HepG2 (cell line): ENCODE results near the gene PAGE5. TPM values are rescaled to one million over a fixed set of nuclear protein-coding genes. Genes with fewer than 3 reads are reported as not detected.
A peak's percentile ranks its signal among the peaks of the same experiment; 100 is the strongest.

Experiments used
- ATAC-seq: fragments of 200-7000 bp; cut with Tn5 transposase; 3 replicates; pipeline ENCODE4 v1.9.1; 2020; ENCODE audit warnings: mild to moderate bottlenecking, moderate library complexity
- BruUV-seq: library from RNA; stranded (reverse); fragments of 400-500 nt; replicated peaks from 2 replicates; lab custom pipeline; 2021; lab: Mats Ljungman, UMichigan
- CTCF ChIA-PET: fragments of 300-600 bp; formaldehyde crosslinking; extraction: SDS; loops from one replicate; lab custom pipeline; 2021; ENCODE audit warnings: low total read pairs, inconsistent platforms, low intra/inter-chr PET ratio; lab: Yijun Ruan, JAX
- POLR2A ChIA-PET: fragments of 350-600 bp; sonication (Branson Sonifier 250); formaldehyde crosslinking; loops from one replicate; lab custom pipeline; 2020; ENCODE audit warnings: antibody characterized with exemption, inconsistent platforms; lab: Yijun Ruan, JAX
- DNase-seq: peaks from one replicate; pipeline ENCODE4 v3.0.0-alpha.2; 2015; ENCODE audit warnings: low spot score
- FAIRE-seq: peaks from 3 replicates; lab custom pipeline; 2011; peaks lifted over from hg19 to GRCh38; lab: Jason Lieb, UNC
- H2AFZ ChIP-seq: one replicate; pipeline ENCODE4 v1.6.1; 2011; ENCODE audit warnings: low read length, inconsistent platforms
- H3K27ac ChIP-seq: fragments of 300-600 bp; 3 replicates; pipeline ENCODE4 v1.8.0; 2011; ENCODE audit warnings: mixed run types, mild to moderate bottlenecking, mixed read lengths, low read length, inconsistent platforms; ENCODE audit not compliant: insufficient read depth; ENCODE audit errors: extremely low read length
- H3K27me3 ChIP-seq, 2 experiments: fragments of 200-600 bp in 1 of 2; 2 replicates in 1 of 2; 3 replicates in 1 of 2; pipeline versions ENCODE4 v1.6.0 to v1.8.0; 2011; ENCODE audit warnings: low read length in 2 of 2, mild to moderate bottlenecking in 2 of 2, moderate library complexity in 2 of 2, inconsistent platforms in 1 of 2; ENCODE audit not compliant: insufficient read depth in 2 of 2, control insufficient read depth in 1 of 2
- H3K36me3 ChIP-seq, 2 experiments: fragments of 200-600 bp in 1 of 2; replicated peaks in 1 of 2; 2 replicates in 1 of 2; 3 replicates in 1 of 2; pipeline versions ENCODE4 v1.5.1 to v1.8.0; 2011; ENCODE audit warnings: low read length in 2 of 2, inconsistent platforms in 1 of 2; ENCODE audit not compliant: insufficient read depth in 2 of 2, control insufficient read depth in 1 of 2
- H3K4me1 ChIP-seq: 2 replicates; pipeline ENCODE4 v1.5.1; 2012; ENCODE audit warnings: low read length, inconsistent platforms; ENCODE audit not compliant: insufficient read depth
- H3K4me2 ChIP-seq: 2 replicates; pipeline ENCODE4 v1.6.0; 2011; ENCODE audit warnings: low read depth, low read length, inconsistent platforms
- H3K4me3 ChIP-seq, 3 experiments: fragments of 200-600 bp in 1 of 3; sonication (generic), shearing (Covaris generic) in 1 of 3; replicated peaks in 1 of 3; 2 replicates each; pipeline ENCODE4 v1.5.1; 2011 to 2016; ENCODE audit warnings: low read length in 3 of 3, inconsistent platforms in 2 of 3, low read depth in 2 of 3, mild to moderate bottlenecking in 2 of 3, control low read depth in 1 of 3, mixed read lengths in 1 of 3; ENCODE audit not compliant: insufficient read depth in 1 of 3
- H3K79me2 ChIP-seq: one replicate; pipeline ENCODE4 v1.6.1; 2011; ENCODE audit warnings: low read length, inconsistent platforms; ENCODE audit not compliant: insufficient read depth
- H3K9ac ChIP-seq: 2 replicates; pipeline ENCODE4 v1.6.0; 2011; ENCODE audit warnings: mild to moderate bottlenecking, low read depth, low read length, inconsistent platforms; ENCODE audit not compliant: insufficient read depth
- H3K9me3 ChIP-seq: 2 replicates; pipeline ENCODE4 v1.5.1; 2012; ENCODE audit warnings: mild to moderate bottlenecking, low read length
- H4K20me1 ChIP-seq: 2 replicates; pipeline ENCODE4 v1.6.0; 2011; ENCODE audit warnings: inconsistent platforms, mild to moderate bottlenecking, low read length, moderate library complexity; ENCODE audit not compliant: insufficient read depth
- NFYB ChIP-seq: sonication (generic); formaldehyde crosslinking; IDR thresholded peaks from 2 replicates; pipeline ENCODE4 v1.4.0; 2020; ENCODE audit warnings: missing genetic modification reagents
- NFYC ChIP-seq: IDR thresholded peaks from 2 replicates; pipeline ENCODE4 v1.6.1; 2016; ENCODE audit warnings: missing genetic modification reagents, missing compliant biosample characterization
- NR2F1 ChIP-seq, 2 experiments: fragments of 450-650 bp in 1 of 2; formaldehyde crosslinking in 1 of 2; IDR thresholded peaks; 2 replicates each; pipeline versions ENCODE4 v1.5.0 to v1.6.1; 2016 to 2020; ENCODE audit warnings: mild to moderate bottlenecking in 1 of 2, missing compliant biosample characterization in 1 of 2, missing genetic modification reagents in 1 of 2, moderate library complexity in 1 of 2
- RFXAP ChIP-seq: sonication (generic); formaldehyde crosslinking; IDR thresholded peaks from 2 replicates; pipeline ENCODE4 v1.4.0; 2020; ENCODE audit warnings: missing genetic modification reagents, borderline replicate concordance
- SAP130 ChIP-seq: IDR thresholded peaks from 2 replicates; pipeline ENCODE4 v1.6.1; 2016; ENCODE audit warnings: low read depth
- STAG1 ChIP-seq: sonication (generic); formaldehyde crosslinking; IDR thresholded peaks from 2 replicates; pipeline ENCODE4 v1.4.0; 2020; ENCODE audit warnings: missing genetic modification reagents
- THYN1 ChIP-seq: sonication (generic); formaldehyde crosslinking; IDR thresholded peaks from 2 replicates; pipeline ENCODE4 v1.8.1; 2023; ENCODE audit warnings: low read depth, mild to moderate bottlenecking, moderate library complexity, missing genetic modification reagents, borderline replicate concordance
- ZFP37 ChIP-seq: sonication (generic); formaldehyde crosslinking; IDR thresholded peaks from 2 replicates; pipeline ENCODE4 v1.4.0; 2020; ENCODE audit warnings: missing genetic modification reagents, borderline replicate concordance
- ZMYM4 ChIP-seq: sonication (generic); formaldehyde crosslinking; IDR thresholded peaks from 2 replicates; pipeline ENCODE4 v1.8.1; 2023; ENCODE audit warnings: mild to moderate bottlenecking, missing genetic modification reagents
- ZNF20 ChIP-seq: sonication (generic); formaldehyde crosslinking; IDR thresholded peaks from 2 replicates; pipeline ENCODE4 v1.4.0; 2020; ENCODE audit warnings: mild to moderate bottlenecking, moderate library complexity, missing genetic modification reagents
- ZNF224 ChIP-seq: sonication (generic); formaldehyde crosslinking; IDR thresholded peaks from 2 replicates; pipeline ENCODE4 v1.5.0; 2020; ENCODE audit warnings: mild to moderate bottlenecking, missing genetic modification reagents
- ZNF274 ChIP-seq: sonication (generic); formaldehyde crosslinking; IDR thresholded peaks from 2 replicates; pipeline ENCODE4 v1.5.1; 2020; ENCODE audit warnings: mild to moderate bottlenecking, missing genetic modification reagents
- ZNF430 ChIP-seq: sonication (generic); formaldehyde crosslinking; IDR thresholded peaks from 2 replicates; pipeline ENCODE4 v1.9.0; 2021; ENCODE audit warnings: mild to moderate bottlenecking, missing genetic modification reagents
- WGBS: methylation state at CpG from one replicate; pipeline ENCODE4 v1.1.6; 2017; ENCODE audit warnings: low lambda C conversion rate; 5-methylcytosine and 5-hydroxymethylcytosine counted together
- in situ Hi-C: cut with HindIII; loops from 2 replicates; pipeline ENCODE4 v1.10.0; 2017; ENCODE audit warnings: low pct_unique_long_range_greater_than_20kb; ENCODE audit not compliant: extremely low pct_ligation_motif_present
- intact Hi-C: fragments of 100-400 bp; cut with micrococcal nuclease; formaldehyde crosslinking; loops from one replicate; pipeline ENCODE4 v1.10.0; 2022; ENCODE audit not compliant: unreplicated experiment
- polyA plus RNA-seq, 8 experiments: library from polyadenylated mRNA; depleted of rRNA in 3 of 8; stranded (reverse) in 7 of 8; unstranded in 1 of 8; fragments of >200 nt; fragmentation: Illumina TruSeq in 4 of 8; extraction: Trizol in 4 of 8; gene quantifications; 2 replicates each; pipeline versions ENCODE4 v1.2.1 to v1.2.3, GENCODE V29; 2011 to 2016; ENCODE audit warnings: low read depth in 4 of 8, missing spikeins in 1 of 8, mixed read lengths in 1 of 8; ENCODE audit not compliant: insufficient read depth in 1 of 8
- total RNA-seq, 5 experiments: library from RNA; depleted of rRNA; stranded (reverse); fragments of >200 nt; fragmentation: Illumina TruSeq; extraction: Trizol; gene quantifications; 2 replicates each; pipeline ENCODE4 v1.2.3, GENCODE V29; 2016; ENCODE audit warnings: low read depth in 1 of 5
- TF ChIP-seq, protein P1 (sequence below): sonication (generic); formaldehyde crosslinking; IDR thresholded peaks from 2 replicates; pipeline ENCODE4 v1.5.0; 2020; ENCODE audit warnings: mild to moderate bottlenecking, missing genetic modification reagents, moderate library complexity
- TF ChIP-seq, protein P2 (sequence below): sonication (generic); formaldehyde crosslinking; IDR thresholded peaks from 2 replicates; pipeline ENCODE4 v1.8.1; 2023; ENCODE audit warnings: mild to moderate bottlenecking, missing genetic modification reagents

PAGE5 gene
- total and polyA plus RNA-seq, 2 of the 13 experiments (the other 11 are each of a cell fraction or from before 2014, with no cell fraction given) = not detected

DNA sequence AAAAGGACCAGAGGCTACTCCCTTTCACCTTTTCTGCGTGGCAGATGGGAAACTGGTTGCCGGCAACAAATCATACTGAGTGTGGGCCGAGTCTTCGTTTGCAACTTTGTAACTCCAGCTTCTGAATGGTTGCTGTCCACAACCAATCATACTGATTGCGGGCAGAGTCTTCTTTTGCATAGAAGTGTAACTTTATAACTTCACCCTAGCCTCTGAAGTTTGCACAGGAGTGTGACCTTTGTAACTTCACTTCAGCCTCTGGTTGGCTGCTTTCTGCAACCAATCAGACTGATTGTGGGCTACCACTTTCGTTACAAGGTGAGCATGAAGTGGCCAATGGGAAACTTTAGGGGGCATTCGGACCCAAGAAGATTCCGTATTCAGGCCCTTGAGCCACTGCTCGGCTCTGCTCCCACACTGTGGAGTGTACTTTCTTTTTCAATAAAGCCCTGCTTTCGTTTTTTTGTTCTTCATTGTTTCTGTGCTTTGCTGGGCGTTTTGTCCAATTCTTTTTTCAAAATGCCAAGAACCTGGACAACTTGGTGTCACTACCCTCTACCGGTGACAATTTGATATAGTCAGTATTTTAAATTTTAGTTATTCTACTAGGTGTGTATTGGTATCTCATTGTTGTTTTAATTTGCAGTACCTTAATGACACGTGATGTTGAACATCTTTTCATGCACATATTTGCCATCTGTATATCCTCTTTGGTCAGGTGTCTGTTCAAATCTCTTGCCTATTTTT, 9.0 kb upstream of the PAGE5 start:
- Histone ChIP-seq H3K27ac (no peak overlapping the region), H3K4me3 (peak overlapping the region in 2 of 3 experiments; percentile 29 to 34; a peak in 4 of 6 replicates)
- WGBS = 5% methylated on average over 8 of the region's 13 CpGs

More for the DNA sequence above, 9.0 kb upstream of the PAGE5 start:
- intact Hi-C loops = loop anchor here (1.0 kb wide), 1 partner anchor 76 kb away; no protein-coding TSS in a partner anchor
- TF ChIP-seq, protein P1, sequence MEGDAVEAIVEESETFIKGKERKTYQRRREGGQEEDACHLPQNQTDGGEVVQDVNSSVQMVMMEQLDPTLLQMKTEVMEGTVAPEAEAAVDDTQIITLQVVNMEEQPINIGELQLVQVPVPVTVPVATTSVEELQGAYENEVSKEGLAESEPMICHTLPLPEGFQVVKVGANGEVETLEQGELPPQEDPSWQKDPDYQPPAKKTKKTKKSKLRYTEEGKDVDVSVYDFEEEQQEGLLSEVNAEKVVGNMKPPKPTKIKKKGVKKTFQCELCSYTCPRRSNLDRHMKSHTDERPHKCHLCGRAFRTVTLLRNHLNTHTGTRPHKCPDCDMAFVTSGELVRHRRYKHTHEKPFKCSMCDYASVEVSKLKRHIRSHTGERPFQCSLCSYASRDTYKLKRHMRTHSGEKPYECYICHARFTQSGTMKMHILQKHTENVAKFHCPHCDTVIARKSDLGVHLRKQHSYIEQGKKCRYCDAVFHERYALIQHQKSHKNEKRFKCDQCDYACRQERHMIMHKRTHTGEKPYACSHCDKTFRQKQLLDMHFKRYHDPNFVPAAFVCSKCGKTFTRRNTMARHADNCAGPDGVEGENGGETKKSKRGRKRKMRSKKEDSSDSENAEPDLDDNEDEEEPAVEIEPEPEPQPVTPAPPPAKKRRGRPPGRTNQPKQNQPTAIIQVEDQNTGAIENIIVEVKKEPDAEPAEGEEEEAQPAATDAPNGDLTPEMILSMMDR (CRISPR knock-in tag) = peak; percentile 18; the same call in 1 of the 2 replicates
- TF ChIP-seq ZNF274 (CRISPR knock-in tag) (no peak), ZMYM4 (CRISPR knock-in tag) (peak; percentile 50; the same call in 1 of the 2 replicates), ZNF430 (CRISPR knock-in tag) (no peak), ZNF20 (CRISPR knock-in tag) (0 out of 2 replicates have a peak, but pooled peaks have one; percentile 28), NFYC (peak; percentile 65), ZFP37 (no peak), RFXAP (0 out of 2 replicates have a peak, but pooled peaks have one; percentile 24), NR2F1 (CRISPR knock-in tag; IDR thresholded peaks at IDR 0.05) (peak in 1 of 2 experiments; percentile 43; a peak in 2 of 4 replicates), STAG1 (peak; percentile 23; the same call in 1 of the 2 replicates), NFYB (CRISPR knock-in tag) (peak; percentile 77), THYN1 (CRISPR knock-in tag) (no peak), SAP130 (CRISPR knock-in tag) (no peak), ZNF224 (no peak)
- TF ChIP-seq, protein P2, sequence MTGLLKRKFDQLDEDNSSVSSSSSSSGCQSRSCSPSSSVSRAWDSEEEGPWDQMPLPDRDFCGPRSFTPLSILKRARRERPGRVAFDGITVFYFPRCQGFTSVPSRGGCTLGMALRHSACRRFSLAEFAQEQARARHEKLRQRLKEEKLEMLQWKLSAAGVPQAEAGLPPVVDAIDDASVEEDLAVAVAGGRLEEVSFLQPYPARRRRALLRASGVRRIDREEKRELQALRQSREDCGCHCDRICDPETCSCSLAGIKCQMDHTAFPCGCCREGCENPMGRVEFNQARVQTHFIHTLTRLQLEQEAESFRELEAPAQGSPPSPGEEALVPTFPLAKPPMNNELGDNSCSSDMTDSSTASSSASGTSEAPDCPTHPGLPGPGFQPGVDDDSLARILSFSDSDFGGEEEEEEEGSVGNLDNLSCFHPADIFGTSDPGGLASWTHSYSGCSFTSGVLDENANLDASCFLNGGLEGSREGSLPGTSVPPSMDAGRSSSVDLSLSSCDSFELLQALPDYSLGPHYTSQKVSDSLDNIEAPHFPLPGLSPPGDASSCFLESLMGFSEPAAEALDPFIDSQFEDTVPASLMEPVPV = no peak
- CTCF ChIA-PET = interaction anchor here (1.4 kb wide), 1 partner anchor 76 kb away, joined by 6 read pairs; no protein-coding TSS in a partner anchor
- H3K79me2 ChIP-seq = no peaks in the 10 kb centered on the region
- H3K9me3 ChIP-seq = no peaks in the 10 kb centered on the region
- no peaks in the 10 kb centered on the region for H3K36me3 ChIP-seq
- ATAC-seq = peak; percentile 93
- peak; percentile 77 for FAIRE-seq
- POLR2A ChIA-PET = no interaction called here
- no peaks in the 10 kb centered on the region for H3K4me1 ChIP-seq
- peak; percentile 41 for DNase-seq
- H3K4me2 ChIP-seq = peak overlapping the region; percentile 50
- no peaks in the 10 kb centered on the region for H3K27me3 ChIP-seq
- H2AFZ ChIP-seq = peak overlapping the region; percentile 27
- H4K20me1 ChIP-seq = no peaks in the 10 kb centered on the region
- no TSS peak for BruUV-seq
- no peak overlapping the region for H3K9ac ChIP-seq
- in situ Hi-C loops = no loop called here
